ENCODE measurements around the gene TRIAP1.

GRCh38 chr12:120397824-120398540, 48.2 kb downstream of the TRIAP1 start:
- TF ChIP-seq CTCF (conservative IDR thresholded peaks at IDR 0.05) (no peak), EZH2 (IDR thresholded peaks at IDR 0.05; ENCODE audit: low read depth) (no peak)

Measured in PC-9 (cell line).